Uterus (tissue), 2 donors: ENCODE measurements around the gene NOP16.

Source experiments
- CTCF ChIP-seq, 4 experiments: fragments of 200-600 bp in 2 of 4; fragments of 450-650 bp in 2 of 4; sonication (generic) in 2 of 4; IDR thresholded peaks; one replicate each; pipeline ENCODE4 v1.5.1; 2016 to 2019; ENCODE audit warnings: antibody characterized with exemption in 4 of 4, mild to moderate bottlenecking in 2 of 4, moderate library complexity in 1 of 4
- POLR2A ChIP-seq, 2 donors: fragments of 450-650 bp; IDR thresholded peaks; one replicate each; pipeline ENCODE4 v1.6.1; 2016; ENCODE audit warnings: antibody characterized with exemption in 2 of 2, mild to moderate bottlenecking in 1 of 2, moderate library complexity in 1 of 2

GRCh38 chr5:176371621-176372539 lies 16.5 kb downstream of the NOP16 start:
- TF ChIP-seq CTCF (IDR thresholded peaks at IDR 0.05), result no peak
- no peak for TF ChIP-seq POLR2A (IDR thresholded peaks at IDR 0.05)
